Effector memory CD8-positive, alpha-beta T cell (primary cell): ENCODE results near the gene JMJD7.

Experiments used
- ATAC-seq: fragments of 150-1000 bp; cut with Tn5 transposase; replicated peaks from 2 replicates; pipeline ENCODE4 v1.10.0; 2021; ENCODE audit warnings: mild to moderate bottlenecking, moderate library complexity
- DNase-seq, 3 experiments: peaks; one replicate each; pipeline ENCODE4 v3.0.0; 2021
- H3K27ac Mint-ChIP-seq, 2 donors: one replicate each; pipeline ENCODE4 v1.8.0; 2022; ENCODE audit warnings: mild to moderate bottlenecking in 2 of 2, mixed read lengths in 2 of 2, moderate library complexity in 2 of 2
- H3K27me3 Mint-ChIP-seq, 2 donors: one replicate each; pipeline ENCODE4 v1.8.0; 2022; ENCODE audit warnings: mixed read lengths in 2 of 2
- H3K36me3 Mint-ChIP-seq: one replicate; pipeline ENCODE4 v1.8.0; 2022; ENCODE audit warnings: mild to moderate bottlenecking, moderate library complexity, mixed read lengths; ENCODE audit not compliant: insufficient read depth
- H3K4me1 Mint-ChIP-seq, 2 donors: one replicate each; pipeline ENCODE4 v1.8.0; 2022; ENCODE audit warnings: low read depth in 2 of 2, mixed read lengths in 2 of 2
- H3K4me3 Mint-ChIP-seq, 2 donors: one replicate each; pipeline ENCODE4 v1.8.0; 2022; ENCODE audit warnings: mild to moderate bottlenecking in 2 of 2, mixed read lengths in 2 of 2, moderate library complexity in 2 of 2
- H3K9me3 Mint-ChIP-seq, 2 donors: one replicate each; pipeline ENCODE4 v1.8.0; 2022; ENCODE audit warnings: mixed read lengths in 2 of 2

JMJD7 gene

DNA sequence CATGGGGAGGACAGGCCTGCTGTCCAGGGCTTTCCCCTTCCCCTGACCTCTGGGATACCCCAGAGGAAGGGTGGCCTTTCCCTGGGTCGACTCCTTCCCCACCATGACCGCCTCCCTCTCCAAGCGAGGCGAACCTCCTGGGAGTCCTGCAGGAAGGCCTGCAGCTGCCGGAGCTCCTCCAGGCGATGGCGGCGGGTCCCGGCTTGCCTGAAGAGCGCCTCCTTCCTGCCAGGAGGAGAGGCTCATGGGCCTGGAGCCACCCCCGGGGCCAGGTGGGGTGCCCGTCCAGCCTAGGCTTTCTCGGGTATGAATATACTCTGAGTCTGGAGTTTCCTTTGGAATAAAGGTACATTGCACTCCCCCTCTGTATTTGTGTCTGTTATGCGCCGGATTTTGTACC, 30.9 kb downstream of the JMJD7 start:
- peaks cover 5 to 12% of the 10 kb centered on the region in 2 donors for H3K4me1 Mint-ChIP-seq
- ATAC-seq (no peak), DNase-seq (no peak)
- H3K27me3 Mint-ChIP-seq = no peaks in the 10 kb centered on the region
- H3K9me3 Mint-ChIP-seq = no peaks in the 10 kb centered on the region
- H3K27ac Mint-ChIP-seq = no peak overlapping the region
- H3K4me3 Mint-ChIP-seq = no peak overlapping the region
- H3K36me3 Mint-ChIP-seq = peaks cover 8% of the 10 kb centered on the region

- peaks cover 10 to 13% of the 10 kb centered on the region in 2 donors for H3K4me1 Mint-ChIP-seq
- H3K27ac Mint-ChIP-seq = peak overlapping the region in 1 of 2 donors; percentile 67
- no peaks in the 10 kb centered on the region for H3K9me3 Mint-ChIP-seq
- H3K36me3 Mint-ChIP-seq = peaks cover 10% of the 10 kb centered on the region
- DNase-seq (no peak), ATAC-seq (no peak)
- no peaks in the 10 kb centered on the region for H3K27me3 Mint-ChIP-seq
- no peak overlapping the region for H3K4me3 Mint-ChIP-seq
Observed at GRCh38 chr15:41860049-41860828, 32.3 kb downstream of the JMJD7 start.

DNA sequence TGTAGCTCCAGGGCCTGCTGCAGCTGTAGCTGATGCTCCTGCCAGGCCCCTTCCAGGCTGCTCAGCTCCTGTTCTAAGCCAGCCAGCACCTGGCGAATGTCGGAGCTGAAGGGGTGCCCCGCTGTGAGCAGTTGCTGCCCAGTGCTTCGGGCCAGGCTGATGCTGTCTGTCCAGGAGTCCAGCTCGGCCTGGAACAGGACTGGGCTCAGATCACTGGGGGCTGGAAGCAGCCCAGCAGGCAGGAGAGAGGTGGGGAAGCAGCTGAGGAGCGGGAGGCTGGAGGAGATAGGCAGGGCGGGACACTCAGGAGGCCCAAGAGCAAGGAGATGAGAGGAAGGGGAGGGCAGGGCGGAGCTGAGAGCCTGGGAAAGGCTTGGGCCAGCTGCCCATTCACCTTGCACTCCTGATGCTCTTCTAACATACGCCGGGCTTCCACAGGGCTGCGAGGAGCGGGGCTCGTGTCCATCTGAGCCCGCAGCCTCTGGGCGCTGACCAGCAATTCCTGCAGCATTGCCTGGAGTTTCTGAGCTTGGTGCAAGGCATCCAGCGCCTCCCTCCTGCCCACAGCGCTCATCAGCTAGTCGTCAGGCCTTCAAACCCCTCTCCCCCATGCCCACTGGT, 34.0 kb downstream of the JMJD7 start:
- ATAC-seq (no peak), DNase-seq (no peak)
- Mint-ChIP-seq H3K4me1 (peaks cover 13 to 16% of the 10 kb centered on the region in 2 donors), H3K27ac (no peak overlapping the region), H3K9me3 (no peaks in the 10 kb centered on the region), H3K36me3 (peaks cover 5% of the 10 kb centered on the region), H3K4me3 (no peak overlapping the region), H3K27me3 (no peaks in the 10 kb centered on the region)

- Mint-ChIP-seq H3K4me1 (peaks cover 13 to 17% of the 10 kb centered on the region in 2 donors), H3K9me3 (no peaks in the 10 kb centered on the region), H3K36me3 (peaks cover 5% of the 10 kb centered on the region), H3K27ac (peak overlapping the region in 1 of 2 donors; percentile 83), H3K27me3 (no peaks in the 10 kb centered on the region), H3K4me3 (no peak overlapping the region)
- peak in 2 of 3 experiments; percentile 15 to 16 for DNase-seq
- peak; percentile 42 for ATAC-seq
Observed at GRCh38 chr15:41862515-41863116, 34.7 kb downstream of the JMJD7 start.

DNA sequence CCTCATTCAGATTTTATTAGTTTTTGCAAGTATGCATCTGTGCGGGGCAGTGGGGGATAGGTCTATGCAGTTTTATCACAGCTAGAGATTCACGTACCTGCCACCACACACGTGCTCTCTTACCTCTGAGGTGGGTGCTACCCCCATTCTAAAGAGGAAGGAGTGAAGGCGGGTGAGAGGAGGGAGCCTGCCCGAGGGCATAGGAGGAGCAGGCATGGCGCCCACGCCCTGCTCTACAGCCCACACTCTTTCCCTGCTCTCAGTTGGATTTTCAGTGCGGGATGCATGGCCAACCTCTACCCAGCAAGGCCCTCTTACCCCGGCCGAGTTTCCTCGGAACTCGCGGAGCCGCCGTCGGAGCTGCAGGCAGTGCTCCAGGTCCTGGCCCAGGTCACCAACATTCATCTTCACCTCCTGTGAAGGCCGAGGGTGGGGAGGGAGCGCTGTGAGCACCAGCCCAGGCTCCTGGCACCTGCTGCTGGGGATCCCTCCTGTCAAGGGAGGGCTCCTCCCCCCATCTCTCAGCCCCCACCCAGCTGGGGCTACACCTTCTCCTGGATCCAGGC, 37.7 kb downstream of the JMJD7 start:
- Mint-ChIP-seq H3K36me3 (peaks cover 5% of the 10 kb centered on the region), H3K9me3 (no peaks in the 10 kb centered on the region), H3K27me3 (no peaks in the 10 kb centered on the region), H3K4me3 (no peak overlapping the region), H3K27ac (no peak overlapping the region), H3K4me1 (peaks cover 15 to 17% of the 10 kb centered on the region in 2 donors)
- no peak for DNase-seq
- ATAC-seq = no peak

- no peak for ATAC-seq
- peaks cover 5% of the 10 kb centered on the region for H3K36me3 Mint-ChIP-seq
Observed at GRCh38 chr15:41866263-41866703, 38.4 kb downstream of the JMJD7 start.

GRCh38 chr15:41866872-41867579, 39.1 kb downstream of the JMJD7 start:
- peaks cover 23 to 26% of the 10 kb centered on the region in 2 donors for H3K4me1 Mint-ChIP-seq
- no peak overlapping the region for H3K27ac Mint-ChIP-seq
- no peaks in the 10 kb centered on the region for H3K27me3 Mint-ChIP-seq
- DNase-seq = no peak
- H3K36me3 Mint-ChIP-seq = peaks cover 5% of the 10 kb centered on the region
- H3K9me3 Mint-ChIP-seq = no peaks in the 10 kb centered on the region
- ATAC-seq = no peak
- H3K4me3 Mint-ChIP-seq = no peak overlapping the region

More at GRCh38 chr15:41866263-41866703, 38.4 kb downstream of the JMJD7 start:
- no peaks in the 10 kb centered on the region for H3K27me3 Mint-ChIP-seq
- peaks cover 22 to 24% of the 10 kb centered on the region in 2 donors for H3K4me1 Mint-ChIP-seq
- no peak for DNase-seq
- H3K27ac Mint-ChIP-seq = no peak overlapping the region
- no peaks in the 10 kb centered on the region for H3K9me3 Mint-ChIP-seq
- no peak overlapping the region for H3K4me3 Mint-ChIP-seq

- ATAC-seq (no peak), DNase-seq (no peak)
- H3K9me3 Mint-ChIP-seq = no peaks in the 10 kb centered on the region
- H3K4me3 Mint-ChIP-seq = no peak overlapping the region
- no peak overlapping the region for H3K27ac Mint-ChIP-seq
- peaks cover 5% of the 10 kb centered on the region for H3K36me3 Mint-ChIP-seq
- peaks cover 22 to 23% of the 10 kb centered on the region in 2 donors for H3K4me1 Mint-ChIP-seq
- H3K27me3 Mint-ChIP-seq = no peaks in the 10 kb centered on the region
Observed at GRCh38 chr15:41868321-41868720, 40.4 kb downstream of the JMJD7 start.

GRCh38 chr15:41869770-41870688, 42.1 kb downstream of the JMJD7 start:
- Mint-ChIP-seq H3K27me3 (no peaks in the 10 kb centered on the region), H3K36me3 (peaks cover under 1% of the 10 kb centered on the region), H3K4me3 (peak overlapping the region; percentile 7 to 43), H3K9me3 (no peaks in the 10 kb centered on the region), H3K27ac (peak overlapping the region; percentile 62 to 81), H3K4me1 (peaks cover 18 to 19% of the 10 kb centered on the region in 2 donors)
- ATAC-seq (no peak), DNase-seq (no peak)

GRCh38 chr15:41870689-41871081, 42.8 kb downstream of the JMJD7 start:
- Mint-ChIP-seq H3K9me3 (no peaks in the 10 kb centered on the region), H3K27ac (peak overlapping the region; percentile 62 to 81), H3K36me3 (peaks cover 5% of the 10 kb centered on the region), H3K4me1 (peaks cover 14 to 22% of the 10 kb centered on the region in 2 donors), H3K27me3 (peaks cover 0 to 6% of the 10 kb centered on the region in 2 donors), H3K4me3 (peak overlapping the region; percentile 7 to 43)
- DNase-seq (peak; percentile 26 to 34 (median 32)), ATAC-seq (peak; percentile 98)

- Mint-ChIP-seq H3K27ac (peak overlapping the region; percentile 62 to 81), H3K36me3 (peaks cover 5% of the 10 kb centered on the region), H3K4me3 (no peak overlapping the region), H3K4me1 (peaks cover 14 to 23% of the 10 kb centered on the region in 2 donors), H3K27me3 (peaks cover 0 to 7% of the 10 kb centered on the region in 2 donors), H3K9me3 (no peaks in the 10 kb centered on the region)
- DNase-seq (no peak), ATAC-seq (peak; percentile 2)
Observed at GRCh38 chr15:41871175-41871905, 43.4 kb downstream of the JMJD7 start.
